ENCODE results near the gene SHOC1. TPM values are rescaled to one million over a fixed set of nuclear protein-coding genes. Genes with fewer than 3 reads are reported as not detected.
"Not testable (repeated sequence)": the region's sequence is repeated elsewhere in the genome, so short reads cannot be mapped to it uniquely, and the experiment has no call there.

SHOC1 gene
- total RNA-seq, 1 donor from 2014 or later, result not detected

DNA sequence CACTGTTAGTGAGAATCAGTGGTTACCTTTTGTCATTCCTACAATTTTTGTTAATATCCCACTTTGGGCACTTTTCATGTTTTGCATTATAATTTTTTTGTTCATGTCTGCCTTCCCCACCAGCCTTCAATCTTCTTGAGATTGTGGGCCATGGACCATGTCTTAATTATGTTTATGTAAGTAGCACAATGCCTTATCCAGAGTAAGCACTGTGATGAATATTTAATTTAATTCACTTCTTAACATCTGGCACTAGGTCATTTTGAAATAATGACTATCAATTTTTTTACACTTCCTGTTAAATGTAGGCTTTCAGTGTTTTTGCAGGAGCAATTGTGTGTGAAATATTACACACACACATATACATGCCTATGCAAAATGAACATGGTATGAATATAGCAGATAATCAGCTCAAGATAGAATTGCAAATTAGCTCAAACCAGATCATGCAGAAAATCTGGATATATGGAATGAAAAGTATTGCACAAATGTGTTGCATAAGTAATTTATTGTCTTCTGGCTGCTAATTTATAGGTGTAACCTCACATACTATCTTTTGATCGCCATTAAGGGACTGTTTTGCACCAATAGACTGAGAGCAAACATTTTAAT, 5.3 kb upstream of the SHOC1 start:
- no peaks in the 10 kb centered on the region for H3K36me3 Mint-ChIP-seq (ENCODE audit: low read depth)
- H3K4me3 Mint-ChIP-seq, result no peak overlapping the region
- H3K27ac Mint-ChIP-seq, result no peak overlapping the region
- H3K4me1 Mint-ChIP-seq, result peaks cover 3% of the 10 kb centered on the region
- CTCF ChIA-PET, result no interaction called here
- no peaks in the 10 kb centered on the region for H3K27me3 Mint-ChIP-seq
- no peaks in the 10 kb centered on the region for H3K9me3 Mint-ChIP-seq
- TF ChIP-seq, protein P1, sequence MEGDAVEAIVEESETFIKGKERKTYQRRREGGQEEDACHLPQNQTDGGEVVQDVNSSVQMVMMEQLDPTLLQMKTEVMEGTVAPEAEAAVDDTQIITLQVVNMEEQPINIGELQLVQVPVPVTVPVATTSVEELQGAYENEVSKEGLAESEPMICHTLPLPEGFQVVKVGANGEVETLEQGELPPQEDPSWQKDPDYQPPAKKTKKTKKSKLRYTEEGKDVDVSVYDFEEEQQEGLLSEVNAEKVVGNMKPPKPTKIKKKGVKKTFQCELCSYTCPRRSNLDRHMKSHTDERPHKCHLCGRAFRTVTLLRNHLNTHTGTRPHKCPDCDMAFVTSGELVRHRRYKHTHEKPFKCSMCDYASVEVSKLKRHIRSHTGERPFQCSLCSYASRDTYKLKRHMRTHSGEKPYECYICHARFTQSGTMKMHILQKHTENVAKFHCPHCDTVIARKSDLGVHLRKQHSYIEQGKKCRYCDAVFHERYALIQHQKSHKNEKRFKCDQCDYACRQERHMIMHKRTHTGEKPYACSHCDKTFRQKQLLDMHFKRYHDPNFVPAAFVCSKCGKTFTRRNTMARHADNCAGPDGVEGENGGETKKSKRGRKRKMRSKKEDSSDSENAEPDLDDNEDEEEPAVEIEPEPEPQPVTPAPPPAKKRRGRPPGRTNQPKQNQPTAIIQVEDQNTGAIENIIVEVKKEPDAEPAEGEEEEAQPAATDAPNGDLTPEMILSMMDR (IDR thresholded peaks at IDR 0.05), result no peak
- POLR2A ChIA-PET, result no interaction called here
- ATAC-seq (ENCODE audit: low read depth) (no peak), DNase-seq (no peak)
- intact Hi-C loops (cut with micrococcal nuclease), result no loop called here

DNA sequence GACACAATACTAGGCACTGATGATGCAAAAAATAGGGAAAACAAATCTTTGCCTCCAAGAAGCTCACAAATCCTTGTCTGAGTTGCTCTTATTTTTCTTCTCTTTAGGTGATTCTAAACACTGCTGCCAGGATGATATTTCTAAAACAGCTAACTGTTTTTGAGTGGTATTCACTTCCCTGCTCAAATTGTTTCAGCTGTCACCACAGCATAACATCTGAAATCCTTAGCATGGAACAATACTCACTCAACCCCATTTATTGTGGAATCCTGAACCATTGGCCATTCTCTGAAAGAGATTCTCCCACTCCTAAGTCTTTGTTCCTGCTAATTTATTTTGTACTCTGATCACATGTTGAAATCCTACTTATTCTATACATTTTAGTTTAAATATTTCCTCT, 4.8 kb upstream of the SHOC1 start:
- H3K9me3 Mint-ChIP-seq, result no peaks in the 10 kb centered on the region
- ChIA-PET CTCF (no interaction called here), POLR2A (no interaction called here)
- no peak for ATAC-seq (ENCODE audit: low read depth)
- H3K36me3 Mint-ChIP-seq (ENCODE audit: low read depth), result no peaks in the 10 kb centered on the region
- intact Hi-C loops (cut with micrococcal nuclease), result no loop called here
- no peaks in the 10 kb centered on the region for H3K27me3 Mint-ChIP-seq
- no peak overlapping the region for H3K27ac Mint-ChIP-seq
- TF ChIP-seq, protein P1 (IDR thresholded peaks at IDR 0.05), result no peak
- H3K4me3 Mint-ChIP-seq, result no peak overlapping the region
- peaks cover 3% of the 10 kb centered on the region for H3K4me1 Mint-ChIP-seq
- DNase-seq, result no peak

DNA sequence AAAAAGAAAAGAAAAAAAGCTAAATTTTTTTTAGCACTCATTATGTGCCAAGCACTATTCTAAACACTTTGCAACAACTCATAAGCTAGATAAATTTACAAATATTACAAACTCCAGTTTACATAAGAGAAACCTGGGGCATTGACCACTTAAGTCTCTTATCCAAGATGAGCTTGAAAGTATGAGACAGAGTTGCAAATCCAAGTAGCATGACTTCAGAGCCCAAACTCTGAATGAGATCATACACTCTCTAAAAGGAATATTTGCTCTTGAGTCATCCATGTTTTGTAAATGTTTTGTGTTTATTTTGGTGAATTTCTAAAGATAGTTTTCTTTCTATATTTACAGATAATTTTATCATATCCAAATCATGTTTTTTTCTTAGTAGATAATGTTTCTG, 4.0 kb upstream of the SHOC1 start:
- no peaks in the 10 kb centered on the region for H3K9me3 Mint-ChIP-seq
- intact Hi-C loops (cut with micrococcal nuclease), result no loop called here
- ATAC-seq (ENCODE audit: low read depth), result no peak
- no peaks in the 10 kb centered on the region for H3K36me3 Mint-ChIP-seq (ENCODE audit: low read depth)
- no peaks in the 10 kb centered on the region for H3K27me3 Mint-ChIP-seq
- H3K27ac Mint-ChIP-seq, result no peak overlapping the region
- CTCF ChIA-PET, result no interaction called here
- no peak for DNase-seq
- POLR2A ChIA-PET, result interaction anchor here (0.6 to 0.7 kb wide), 3 partner anchors 109 to 581 kb away, joined by 3 to 4 read pairs (median 3); partner anchors contain the start of gene HSDL2
- TF ChIP-seq, protein P1 (IDR thresholded peaks at IDR 0.05), result no peak
- no peaks in the 10 kb centered on the region for H3K4me1 Mint-ChIP-seq
- no peak overlapping the region for H3K4me3 Mint-ChIP-seq

DNA sequence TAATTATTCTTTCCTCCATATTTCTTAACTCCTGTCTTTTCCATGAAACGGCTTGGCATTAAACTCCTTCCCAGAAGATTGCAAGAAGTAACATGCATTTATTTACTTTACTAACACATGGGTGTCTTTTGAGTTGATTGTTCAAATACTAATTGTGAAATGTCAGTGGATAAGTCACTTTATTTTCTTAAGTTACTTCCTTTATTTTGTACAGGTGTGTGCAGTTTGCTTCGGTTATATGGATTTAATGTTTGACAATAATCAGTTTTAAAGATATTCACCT, 761 bp upstream of the SHOC1 start:
- Mint-ChIP-seq H3K36me3 (ENCODE audit: low read depth) (no peaks in the 10 kb centered on the region), H3K27ac (no peak overlapping the region), H3K4me3 (no peak overlapping the region), H3K9me3 (no peaks in the 10 kb centered on the region), H3K27me3 (no peaks in the 10 kb centered on the region), H3K4me1 (no peaks in the 10 kb centered on the region)
- TF ChIP-seq, protein P1 (IDR thresholded peaks at IDR 0.05), result no peak
- ATAC-seq (ENCODE audit: low read depth) (no peak), DNase-seq (no peak)
- intact Hi-C loops (cut with micrococcal nuclease), result no loop called here
- POLR2A ChIA-PET, result no interaction called here
- CTCF ChIA-PET, result no interaction called here

DNA sequence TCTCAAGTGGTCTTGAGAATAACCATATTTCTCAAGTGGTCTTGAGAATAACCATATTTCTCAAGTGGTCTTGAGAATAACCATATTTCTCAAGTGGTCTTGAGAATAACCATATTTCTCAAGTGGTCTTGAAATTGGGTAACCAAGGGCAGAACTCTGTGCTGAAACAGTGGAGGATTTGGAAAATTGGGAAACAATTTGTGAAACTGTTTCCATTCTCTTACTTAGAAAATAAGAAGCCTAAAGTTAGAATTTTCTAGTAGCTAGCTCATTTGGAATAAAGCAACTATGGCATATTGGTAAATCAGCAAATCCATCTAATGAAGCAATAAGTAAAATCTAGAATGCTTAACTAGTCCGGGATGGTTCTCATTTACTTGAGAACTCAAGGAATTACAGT, 2.9 kb downstream of the SHOC1 start:
- H3K36me3 Mint-ChIP-seq (ENCODE audit: low read depth); DNase-seq; H3K9me3 Mint-ChIP-seq; intact Hi-C loops (cut with micrococcal nuclease); POLR2A ChIA-PET; H3K27ac Mint-ChIP-seq; H3K27me3 Mint-ChIP-seq; CTCF ChIA-PET; H3K4me1 Mint-ChIP-seq; ATAC-seq (ENCODE audit: low read depth); H3K4me3 Mint-ChIP-seq: not testable (repeated sequence)

DNA sequence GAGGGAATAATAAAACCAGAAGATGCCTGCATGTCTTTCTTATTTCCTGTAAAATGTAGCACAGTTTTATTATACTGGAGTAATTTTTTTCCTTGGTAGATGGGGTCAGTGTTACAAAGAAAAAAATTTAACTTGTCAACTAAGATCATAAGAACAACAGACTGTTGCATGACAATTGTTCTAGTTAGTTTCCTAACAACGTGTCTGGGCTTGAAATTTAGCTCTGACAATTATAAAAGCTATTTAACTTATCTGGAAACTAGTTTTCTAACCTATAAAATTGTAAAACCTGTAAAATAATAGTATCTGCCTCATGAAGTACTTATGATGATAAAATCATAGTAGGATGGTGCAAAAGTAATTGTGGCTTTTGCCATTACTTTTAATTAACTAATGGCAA, 4.9 kb downstream of the SHOC1 start:
- Mint-ChIP-seq H3K36me3 (ENCODE audit: low read depth) (peaks cover 10% of the 10 kb centered on the region), H3K27me3 (no peaks in the 10 kb centered on the region), H3K27ac (no peak overlapping the region), H3K4me1 (no peaks in the 10 kb centered on the region), H3K9me3 (peaks cover 9% of the 10 kb centered on the region), H3K4me3 (no peak overlapping the region)
- ChIA-PET POLR2A (no interaction called here), CTCF (no interaction called here)
- TF ChIP-seq, protein P1 (IDR thresholded peaks at IDR 0.05), result no peak
- ATAC-seq (ENCODE audit: low read depth) (no peak), DNase-seq (no peak)
- intact Hi-C loops (cut with micrococcal nuclease), result no loop called here

Data from activated B cell treated with CpG ODN at 0.5 μM for 24 hours (primary cell).